Activated T-cell treated with anti-CD3 and anti-CD28 coated beads, Interleukin-2, amount 50 U/mL, for 72 hours (primary cell): Measurements from ENCODE around the gene KRTAP9-6. TPM values are rescaled to one million over a fixed set of nuclear protein-coding genes. Genes with fewer than 3 reads are reported as not detected.
"Not testable (repeated sequence)": the region's sequence is repeated elsewhere in the genome, so short reads cannot be mapped to it uniquely, and the experiment has no call there.

Experiments
- ATAC-seq, 2 donors: fragments of 150-1000 bp; cut with Tn5 transposase; replicated peaks in 1 of 2; 2 replicates each; pipeline ENCODE4 v1.10.0; 2021; ENCODE audit warnings: moderate library complexity in 2 of 2, mild to moderate bottlenecking in 1 of 2
- DNase-seq, 2 donors: peaks; one replicate each; pipeline ENCODE4 v3.0.0; 2021 to 2022; ENCODE audit warnings: mixed read lengths in 1 of 2
- H3K27ac Mint-ChIP-seq: one replicate; pipeline ENCODE4 v1.8.0; 2022; ENCODE audit warnings: mild to moderate bottlenecking, moderate library complexity, mixed read lengths
- H3K27me3 Mint-ChIP-seq: one replicate; pipeline ENCODE4 v1.8.0; 2022; ENCODE audit warnings: low read depth, mixed read lengths
- H3K36me3 Mint-ChIP-seq, 2 donors: one replicate each; pipeline ENCODE4 v1.8.0; 2022; ENCODE audit warnings: mixed read lengths in 2 of 2, mild to moderate bottlenecking in 1 of 2; ENCODE audit not compliant: insufficient read depth in 2 of 2
- H3K4me1 Mint-ChIP-seq: one replicate; pipeline ENCODE4 v1.8.0; 2022; ENCODE audit warnings: low read depth, mixed read lengths
- H3K4me3 Mint-ChIP-seq, 2 donors: one replicate each; pipeline ENCODE4 v1.8.0; 2022; ENCODE audit warnings: mild to moderate bottlenecking in 2 of 2, mixed read lengths in 2 of 2, moderate library complexity in 2 of 2
- H3K9me3 Mint-ChIP-seq, 2 donors: one replicate each; pipeline ENCODE4 v1.8.0; 2022; ENCODE audit warnings: mixed read lengths in 2 of 2
- total RNA-seq, 2 donors: library from RNA; stranded (reverse); gene quantifications; one replicate each; pipeline ENCODE4 v1.2.3, GENCODE V29; 2022

KRTAP9-6 gene
- total RNA-seq, 2 donors from 2014 or later, result not detected

- peaks cover 6% of the 10 kb centered on the region for H3K4me1 Mint-ChIP-seq
- H3K27me3 Mint-ChIP-seq, result peaks cover 13% of the 10 kb centered on the region
- DNase-seq, result no peak
- H3K9me3 Mint-ChIP-seq, result no peaks in the 10 kb centered on the region
- H3K4me3 Mint-ChIP-seq, result no peak overlapping the region
- H3K27ac Mint-ChIP-seq, result no peak overlapping the region
- no peak for ATAC-seq
- no peaks in the 10 kb centered on the region for H3K36me3 Mint-ChIP-seq
These were observed 13.9 kb upstream of the KRTAP9-6 start for GRCh38 chr17:41251261-41251660.

DNA sequence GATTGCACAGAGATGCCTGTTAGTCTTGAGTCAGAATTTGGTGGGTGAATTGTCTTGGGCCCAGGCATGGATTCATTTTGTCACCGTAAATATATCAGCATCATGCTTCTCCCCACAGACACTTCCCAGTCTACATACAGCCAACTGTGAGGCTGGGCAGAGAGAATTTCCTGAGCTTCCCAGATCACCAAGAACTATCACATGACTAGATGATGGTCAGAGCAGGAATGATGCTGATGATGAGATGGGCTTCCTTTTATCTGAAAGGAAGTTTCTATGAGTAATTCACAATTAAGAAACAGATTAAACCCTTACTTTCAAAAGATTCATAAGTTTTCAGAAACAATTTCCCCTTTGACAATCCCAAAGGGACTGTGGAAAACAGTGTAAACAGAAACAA is 10.3 kb upstream of the KRTAP9-6 start:
- Mint-ChIP-seq H3K36me3 (no peaks in the 10 kb centered on the region), H3K27me3 (peaks cover 13% of the 10 kb centered on the region), H3K4me1 (peaks cover 6% of the 10 kb centered on the region), H3K27ac (no peak overlapping the region), H3K4me3 (no peak overlapping the region), H3K9me3 (no peaks in the 10 kb centered on the region)
- no peak for ATAC-seq
- DNase-seq, result no peak

DNA sequence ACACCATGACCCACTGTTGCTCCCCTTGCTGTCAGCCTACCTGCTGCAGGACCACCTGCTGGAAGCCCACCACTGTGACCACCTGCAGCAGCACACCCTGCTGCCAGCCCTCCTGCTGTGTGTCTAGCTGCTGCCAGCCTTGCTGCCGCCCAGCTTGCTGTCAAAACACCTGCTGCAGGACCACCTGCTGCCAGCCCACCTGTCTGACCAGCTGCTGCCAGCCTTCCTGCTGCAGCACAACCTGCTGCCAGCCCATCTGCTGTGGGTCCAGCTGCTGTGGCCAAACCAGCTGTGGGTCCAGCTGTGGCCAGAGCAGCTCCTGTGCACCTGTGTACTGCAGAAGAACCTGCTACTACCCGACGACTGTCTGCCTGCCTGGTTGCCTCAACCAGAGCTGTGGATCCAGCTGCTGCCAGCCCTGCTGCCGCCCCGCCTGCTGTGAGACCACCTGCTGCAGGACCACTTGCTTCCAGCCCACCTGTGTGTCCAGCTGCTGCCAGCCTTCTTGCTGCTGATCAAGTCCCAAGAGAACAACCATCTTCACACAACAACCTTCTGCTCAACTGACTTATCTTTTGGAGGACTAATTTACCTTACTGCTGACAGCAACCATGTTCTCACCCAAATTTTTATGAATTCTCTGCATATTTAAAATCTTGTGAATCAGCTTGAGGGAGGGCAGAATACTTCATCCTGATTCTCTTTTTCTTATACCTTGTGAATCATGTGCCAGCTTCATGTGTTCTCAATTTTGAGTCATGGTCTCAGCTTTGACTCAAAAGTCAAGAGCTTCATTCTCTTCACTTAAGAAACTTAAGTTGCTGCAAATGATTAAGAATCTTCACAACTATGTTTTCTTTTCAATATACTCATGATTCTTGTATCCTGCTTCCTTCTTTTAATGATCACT is 9.5 kb upstream of the KRTAP9-6 start, which contains the start of gene KRTAP9-9:
TSS of gene KRTAP9-9 (plus strand) at position 4 of the 910 bp plus-strand sequence.
- DNase-seq, H3K36me3 Mint-ChIP-seq, H3K4me3 Mint-ChIP-seq, H3K9me3 Mint-ChIP-seq, H3K27me3 Mint-ChIP-seq, H3K27ac Mint-ChIP-seq: not testable (repeated sequence)
- ATAC-seq, result peak in 1 of 2 donors; percentile 17
- peaks cover 13% of the 10 kb centered on the region for H3K4me1 Mint-ChIP-seq

DNA sequence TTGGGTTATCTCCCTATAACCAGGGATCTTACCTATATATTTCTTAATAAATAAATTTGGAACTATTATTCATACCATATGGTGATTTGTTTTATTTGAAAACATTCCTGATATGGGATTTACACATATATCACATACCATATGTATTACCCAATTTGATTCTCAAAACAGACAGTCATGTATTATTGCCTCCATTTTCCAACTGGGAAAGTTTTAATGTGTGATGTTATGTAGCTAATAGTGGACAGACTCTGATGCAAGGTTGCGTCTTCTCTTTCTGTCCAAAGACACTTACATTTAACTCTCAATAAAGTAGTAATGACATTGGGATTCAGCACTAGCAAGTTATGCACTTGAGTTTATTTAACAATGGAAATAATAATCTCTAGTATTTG is 8.9 kb upstream of the KRTAP9-6 start:
- DNase-seq (no peak), ATAC-seq (no peak)
- Mint-ChIP-seq H3K4me1 (peaks cover 18% of the 10 kb centered on the region), H3K27me3 (peaks cover 6% of the 10 kb centered on the region), H3K4me3 (no peak overlapping the region), H3K36me3 (no peaks in the 10 kb centered on the region), H3K9me3 (no peaks in the 10 kb centered on the region), H3K27ac (no peak overlapping the region)

- no peaks in the 10 kb centered on the region for H3K36me3 Mint-ChIP-seq
- no peak overlapping the region for H3K27ac Mint-ChIP-seq
- H3K4me1 Mint-ChIP-seq, result peaks cover 22% of the 10 kb centered on the region
- no peaks in the 10 kb centered on the region for H3K9me3 Mint-ChIP-seq
- H3K27me3 Mint-ChIP-seq, result no peaks in the 10 kb centered on the region
- DNase-seq (no peak), ATAC-seq (no peak)
- no peak overlapping the region for H3K4me3 Mint-ChIP-seq
These were observed 6.8 kb upstream of the KRTAP9-6 start for GRCh38 chr17:41258406-41258805.

DNA sequence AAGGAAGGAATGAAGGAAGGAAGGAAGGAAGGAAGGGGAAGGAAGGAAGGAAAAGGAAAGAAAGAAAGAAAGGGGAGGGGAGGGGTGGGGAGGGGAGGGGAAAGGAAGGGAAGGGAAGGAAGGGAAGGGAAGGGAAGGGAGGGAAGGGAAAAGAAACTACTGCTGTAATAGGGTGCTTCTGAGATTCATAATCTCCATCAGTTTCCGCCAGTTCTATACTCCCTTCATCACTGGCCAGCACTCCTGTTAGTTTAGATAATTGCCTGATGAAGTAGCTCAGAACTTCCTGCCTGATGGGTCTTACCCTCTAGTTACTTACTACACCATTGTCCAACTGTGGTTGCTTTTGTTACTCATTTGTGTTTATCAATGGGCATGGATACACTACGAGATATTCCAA is 2.0 kb upstream of the KRTAP9-6 start:
- ATAC-seq (no peak), DNase-seq (no peak)
- Mint-ChIP-seq H3K27me3 (peaks cover 8% of the 10 kb centered on the region), H3K4me1 (peaks cover 16% of the 10 kb centered on the region), H3K4me3 (no peak overlapping the region), H3K36me3 (no peaks in the 10 kb centered on the region), H3K27ac (no peak overlapping the region), H3K9me3 (no peaks in the 10 kb centered on the region)

GRCh38 chr17:41264599-41264998 is 579 bp upstream of the KRTAP9-6 start:
- H3K4me1 Mint-ChIP-seq, result peaks cover 16% of the 10 kb centered on the region
- peaks cover 8% of the 10 kb centered on the region for H3K27me3 Mint-ChIP-seq
- H3K36me3 Mint-ChIP-seq, result no peaks in the 10 kb centered on the region
- no peak for ATAC-seq
- H3K4me3 Mint-ChIP-seq, result no peak overlapping the region
- no peak for DNase-seq
- H3K9me3 Mint-ChIP-seq, result peaks cover 0 to 1% of the 10 kb centered on the region in 2 donors
- H3K27ac Mint-ChIP-seq, result no peak overlapping the region

GRCh38 chr17:41267711-41268110 is 2.5 kb downstream of the KRTAP9-6 start:
- H3K36me3 Mint-ChIP-seq, result no peaks in the 10 kb centered on the region
- H3K4me3 Mint-ChIP-seq, result no peak overlapping the region
- ATAC-seq (no peak), DNase-seq (no peak)
- peaks cover 0 to 1% of the 10 kb centered on the region in 2 donors for H3K9me3 Mint-ChIP-seq
- H3K4me1 Mint-ChIP-seq, result peaks cover 14% of the 10 kb centered on the region
- H3K27me3 Mint-ChIP-seq, result peaks cover 14% of the 10 kb centered on the region
- no peak overlapping the region for H3K27ac Mint-ChIP-seq

DNA sequence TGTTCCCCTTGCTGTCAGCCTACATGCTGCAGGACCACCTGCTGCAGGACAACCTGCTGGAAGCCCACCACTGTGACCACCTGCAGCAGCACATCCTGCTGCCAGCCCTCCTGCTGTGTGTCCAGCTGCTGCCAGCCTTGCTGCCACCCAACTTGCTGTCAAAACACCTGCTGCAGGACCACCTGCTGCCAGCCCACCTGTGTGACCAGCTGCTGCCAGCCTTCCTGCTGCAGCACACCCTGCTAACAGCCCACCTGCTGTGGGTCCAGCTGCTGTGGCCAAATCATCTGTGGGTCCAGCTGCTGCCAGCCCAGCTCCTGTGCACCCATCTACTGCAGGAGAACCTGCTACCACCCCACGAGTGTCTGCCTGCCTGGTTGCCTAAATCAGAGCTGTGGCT is 6.1 kb downstream of the KRTAP9-6 start:
- H3K9me3 Mint-ChIP-seq, H3K4me1 Mint-ChIP-seq, ATAC-seq, H3K27ac Mint-ChIP-seq, H3K4me3 Mint-ChIP-seq, DNase-seq, H3K36me3 Mint-ChIP-seq: not testable (repeated sequence)
- peaks cover 22% of the 10 kb centered on the region for H3K27me3 Mint-ChIP-seq

DNA sequence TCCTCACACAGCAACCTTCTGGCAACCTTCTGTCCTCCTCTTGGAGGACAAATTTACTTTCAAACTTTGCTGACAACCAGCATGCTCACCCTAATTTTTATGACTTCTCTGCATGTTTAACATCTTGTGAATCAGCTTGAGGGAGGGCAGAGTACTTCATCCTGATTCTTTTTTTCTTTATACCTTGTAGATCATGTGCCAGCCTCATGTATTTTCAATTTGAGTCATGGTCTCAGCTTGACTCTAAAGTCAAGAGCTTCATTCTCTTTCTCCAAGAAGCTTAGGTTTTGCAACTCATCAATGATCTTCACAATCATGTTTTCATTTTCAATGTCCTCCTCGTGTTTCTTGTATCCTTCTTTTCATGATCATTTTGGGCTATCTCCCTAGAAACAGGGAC is 6.7 kb downstream of the KRTAP9-6 start:
- peak in 1 of 2 donors; percentile 1 for DNase-seq
- Mint-ChIP-seq H3K36me3 (no peaks in the 10 kb centered on the region), H3K27me3 (peaks cover 22% of the 10 kb centered on the region), H3K4me3 (no peak overlapping the region), H3K4me1 (peaks cover 10% of the 10 kb centered on the region), H3K9me3 (peaks cover 0 to 1% of the 10 kb centered on the region in 2 donors), H3K27ac (no peak overlapping the region)
- peak; percentile 70 to 71 for ATAC-seq

DNA sequence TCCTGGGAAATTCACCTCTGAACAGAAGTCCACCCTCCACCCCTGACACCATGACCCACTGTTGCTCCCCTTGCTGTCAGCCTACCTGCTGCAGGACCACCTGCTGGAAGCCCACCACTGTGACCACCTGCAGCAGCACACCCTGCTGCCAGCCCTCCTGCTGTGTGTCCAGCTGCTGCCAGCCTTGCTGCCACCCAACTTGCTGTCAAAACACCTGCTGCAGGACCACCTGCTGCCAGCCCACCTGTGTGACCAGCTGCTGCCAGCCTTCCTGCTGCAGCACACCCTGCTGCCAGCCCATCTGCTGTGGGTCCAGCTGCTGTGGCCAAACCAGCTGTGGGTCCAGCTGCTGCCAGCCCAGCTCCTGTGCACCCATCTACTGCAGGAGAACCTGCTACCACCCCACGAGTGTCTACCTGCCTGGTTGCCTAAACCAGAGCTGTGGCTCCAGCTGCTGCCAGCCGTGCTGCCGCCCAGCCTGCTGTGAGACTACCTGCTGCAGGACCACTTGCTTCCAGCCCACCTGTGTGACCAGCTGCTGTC is 10.5 kb downstream of the KRTAP9-6 start, which contains the start of gene KRTAP9-7:
TSS of gene KRTAP9-7 (plus strand) at position 51 of the 543 bp plus-strand sequence. CDS start at position 51, 0 bp downstream.
- H3K27me3 Mint-ChIP-seq, result peaks cover 22% of the 10 kb centered on the region
- H3K4me1 Mint-ChIP-seq, DNase-seq, H3K27ac Mint-ChIP-seq, H3K9me3 Mint-ChIP-seq, H3K4me3 Mint-ChIP-seq, H3K36me3 Mint-ChIP-seq, ATAC-seq: not testable (repeated sequence)

- DNase-seq, result no peak
- peaks cover 15% of the 10 kb centered on the region for H3K27me3 Mint-ChIP-seq
- no peak overlapping the region for H3K4me3 Mint-ChIP-seq
- H3K9me3 Mint-ChIP-seq, result no peaks in the 10 kb centered on the region
- no peaks in the 10 kb centered on the region for H3K4me1 Mint-ChIP-seq
- ATAC-seq, result no peak
- no peaks in the 10 kb centered on the region for H3K36me3 Mint-ChIP-seq
- no peak overlapping the region for H3K27ac Mint-ChIP-seq
These were observed 13.2 kb downstream of the KRTAP9-6 start for GRCh38 chr17:41278176-41278955.

DNA sequence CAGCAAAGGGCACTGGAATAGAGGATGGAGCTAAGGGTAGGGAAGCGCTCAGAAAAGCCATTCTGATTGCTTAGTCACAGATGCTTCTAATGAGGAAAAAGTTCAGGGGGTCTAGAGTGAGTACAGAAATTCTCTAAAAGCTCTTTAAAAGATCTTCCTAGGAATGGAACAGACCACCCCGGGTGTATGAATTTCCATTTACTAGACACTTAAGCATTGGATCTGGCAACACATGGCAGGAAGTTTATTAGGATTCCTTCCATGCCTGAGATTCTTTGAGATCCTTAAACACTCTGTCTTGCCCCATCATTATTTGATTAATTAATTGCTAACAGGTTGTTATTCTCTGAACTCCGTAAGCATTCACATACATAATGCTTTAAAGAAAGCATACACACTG is 18.9 kb downstream of the KRTAP9-6 start:
- H3K36me3 Mint-ChIP-seq, result no peaks in the 10 kb centered on the region
- no peaks in the 10 kb centered on the region for H3K9me3 Mint-ChIP-seq
- no peak overlapping the region for H3K27ac Mint-ChIP-seq
- H3K27me3 Mint-ChIP-seq, result no peaks in the 10 kb centered on the region
- no peak overlapping the region for H3K4me3 Mint-ChIP-seq
- H3K4me1 Mint-ChIP-seq, result peaks cover 9% of the 10 kb centered on the region
- DNase-seq (no peak), ATAC-seq (no peak)
